Kidney (tissue), 14 donors: ENCODE results near the gene HOXC6. TPM values are rescaled to one million over a fixed set of nuclear protein-coding genes. Genes with fewer than 3 reads are reported as not detected.

Source experiments
- DNase-seq, 5 donors: peaks; one replicate each; pipeline ENCODE4 v3.0.0-alpha.2; 2013 to 2020
- FAIRE-seq: peaks from 2 replicates; lab custom pipeline; 2012; peaks lifted over from hg19 to GRCh38; lab: Jason Lieb, UNC
- H3K27ac ChIP-seq, 2 donors: one replicate each; pipeline ENCODE4 v1.7.0; 2013; ENCODE audit warnings: low read depth in 2 of 2, low read length in 2 of 2, inconsistent platforms in 1 of 2
- H3K27me3 ChIP-seq: one replicate; pipeline ENCODE4 v1.7.1; 2013; ENCODE audit warnings: low read length, inconsistent platforms; ENCODE audit not compliant: control insufficient read depth, insufficient read depth
- H3K36me3 ChIP-seq, 3 donors: one replicate each; pipeline versions ENCODE4 v1.7.0 to v1.7.1; 2013; ENCODE audit warnings: low read length in 3 of 3, control low read depth in 1 of 3, inconsistent platforms in 1 of 3; ENCODE audit not compliant: insufficient read depth in 3 of 3, control insufficient read depth in 2 of 3
- H3K4me1 ChIP-seq, 3 donors: one replicate each; pipeline versions ENCODE4 v1.7.0 to v1.7.1; 2013; ENCODE audit warnings: low read length in 3 of 3, inconsistent platforms in 1 of 3, low read depth in 1 of 3; ENCODE audit not compliant: control insufficient read depth in 2 of 3, insufficient read depth in 2 of 3
- H3K4me3 ChIP-seq, 3 donors: one replicate each; pipeline versions ENCODE4 v1.7.0 to v1.8.1; 2013; ENCODE audit warnings: low read length in 3 of 3, control low read depth in 1 of 3, inconsistent platforms in 1 of 3
- H3K9ac ChIP-seq, 3 donors: one replicate each; pipeline versions ENCODE4 v1.7.0 to v1.7.1; 2013; ENCODE audit warnings: low read length in 3 of 3, control low read depth in 1 of 3, inconsistent platforms in 1 of 3
- H3K9me3 ChIP-seq, 3 donors: one replicate each; pipeline versions ENCODE4 v1.7.0 to v1.7.1; 2013; ENCODE audit warnings: low read length in 3 of 3, control low read depth in 1 of 3, inconsistent platforms in 1 of 3; ENCODE audit not compliant: control insufficient read depth in 2 of 3, insufficient read depth in 1 of 3
- intact Hi-C: fragments of 100-400 bp; cut with DNase I; formaldehyde crosslinking; loops from one replicate; pipeline ENCODE4 v1.11.1; 2022
- polyA plus RNA-seq: library from polyadenylated mRNA; stranded (reverse); fragments of 350-450 nt; fragmentation: Illumina TruSeq; extraction: RNeasy Lipid Tissue Mini Kit (QIAGEN cat#74804); gene quantifications from one replicate; pipeline ENCODE4 v1.2.3, GENCODE V29; 2014; ENCODE audit warnings: low read depth, low replicate concordance; ENCODE audit not compliant: insufficient read depth
- total RNA-seq: library from RNA; stranded (reverse); fragmentation: NEBNext Ultra II Directional; extraction: Animal tissue kit (Norgen Biotek cat#: 25700); gene quantifications from one replicate; pipeline ENCODE4 v1.2.1, GENCODE V29; 2021
- TF ChIP-seq, protein P1 (sequence below): IDR thresholded peaks from 3 replicates; pipeline ENCODE4 v1.5.1; 2012; ENCODE audit warnings: mild to moderate bottlenecking, moderate library complexity, borderline replicate concordance; ENCODE audit not compliant: insufficient read depth; ENCODE audit errors: extremely low read depth
- donor health status: control.
- donor health status: control.
- donor health status: control.
- donor health status: control.
- donor health status: control.
- donor health status: DM: yes; HTN: yes; CAD: no.
- donor health status: Normal renal cell carcinoma (clear cell type).

Gene HOXC6
- total and polyA plus RNA-seq, 2 donors from 2014 or later: 11.4 to 22.0 TPM

- H3K9ac ChIP-seq: peak overlapping the region; percentile 21 to 97 (median 82)
- H3K36me3 ChIP-seq: no peaks in the 10 kb centered on the region
- peak overlapping the region; percentile 79 to 86 (median 80) for H3K4me3 ChIP-seq
- no peaks in the 10 kb centered on the region for H3K9me3 ChIP-seq
- peaks cover 0 to 26% (median 10%) of the 10 kb centered on the region in 3 donors for H3K4me1 ChIP-seq
- peak overlapping the region; percentile 93 to 95 for H3K27ac ChIP-seq
- TF ChIP-seq, protein P1, sequence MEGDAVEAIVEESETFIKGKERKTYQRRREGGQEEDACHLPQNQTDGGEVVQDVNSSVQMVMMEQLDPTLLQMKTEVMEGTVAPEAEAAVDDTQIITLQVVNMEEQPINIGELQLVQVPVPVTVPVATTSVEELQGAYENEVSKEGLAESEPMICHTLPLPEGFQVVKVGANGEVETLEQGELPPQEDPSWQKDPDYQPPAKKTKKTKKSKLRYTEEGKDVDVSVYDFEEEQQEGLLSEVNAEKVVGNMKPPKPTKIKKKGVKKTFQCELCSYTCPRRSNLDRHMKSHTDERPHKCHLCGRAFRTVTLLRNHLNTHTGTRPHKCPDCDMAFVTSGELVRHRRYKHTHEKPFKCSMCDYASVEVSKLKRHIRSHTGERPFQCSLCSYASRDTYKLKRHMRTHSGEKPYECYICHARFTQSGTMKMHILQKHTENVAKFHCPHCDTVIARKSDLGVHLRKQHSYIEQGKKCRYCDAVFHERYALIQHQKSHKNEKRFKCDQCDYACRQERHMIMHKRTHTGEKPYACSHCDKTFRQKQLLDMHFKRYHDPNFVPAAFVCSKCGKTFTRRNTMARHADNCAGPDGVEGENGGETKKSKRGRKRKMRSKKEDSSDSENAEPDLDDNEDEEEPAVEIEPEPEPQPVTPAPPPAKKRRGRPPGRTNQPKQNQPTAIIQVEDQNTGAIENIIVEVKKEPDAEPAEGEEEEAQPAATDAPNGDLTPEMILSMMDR: no peak
- intact Hi-C loops: no loop called here
- peak in 1 of 5 donors; percentile 44 for DNase-seq
- no peak for FAIRE-seq
- H3K27me3 ChIP-seq: peaks cover 2% of the 10 kb centered on the region
These were observed 41.4 kb upstream of the HOXC6 start for GRCh38 chr12:53986686-53987483.

GRCh38 chr12:53987787-53988230, 40.4 kb upstream of the HOXC6 start:
- H3K4me3 ChIP-seq: peak overlapping the region; percentile 79 to 86 (median 80)
- FAIRE-seq: no peak
- intact Hi-C loops: no loop called here

GRCh38 chr12:53988541-53989226, 39.6 kb upstream of the HOXC6 start:
- no peaks in the 10 kb centered on the region for H3K9me3 ChIP-seq
- H3K4me1 ChIP-seq: peaks cover 0 to 34% (median 17%) of the 10 kb centered on the region in 3 donors
- peak overlapping the region in 2 of 3 donors; percentile 57 to 62 for H3K9ac ChIP-seq
- peak overlapping the region; percentile 49 to 86 (median 64) for H3K4me3 ChIP-seq
- H3K27me3 ChIP-seq: peaks cover 5% of the 10 kb centered on the region
- no peaks in the 10 kb centered on the region for H3K36me3 ChIP-seq
- peak in 1 of 5 donors; percentile 73 for DNase-seq
- FAIRE-seq: no peak
- H3K27ac ChIP-seq: peak overlapping the region; percentile 93 to 95
- intact Hi-C loops: no loop called here
- TF ChIP-seq, protein P1: no peak

More at GRCh38 chr12:53987787-53988230, 40.4 kb upstream of the HOXC6 start:
- peak overlapping the region; percentile 17 to 97 (median 82) for H3K9ac ChIP-seq
- peaks cover 2% of the 10 kb centered on the region for H3K27me3 ChIP-seq
- H3K9me3 ChIP-seq: no peaks in the 10 kb centered on the region
- peaks cover 0 to 30% (median 11%) of the 10 kb centered on the region in 3 donors for H3K4me1 ChIP-seq
- TF ChIP-seq, protein P1: no peak
- DNase-seq: peak in 1 of 5 donors; percentile 23
- H3K36me3 ChIP-seq: no peaks in the 10 kb centered on the region
- peak overlapping the region; percentile 93 to 95 for H3K27ac ChIP-seq
